Testis (tissue), 3 donors: ENCODE data around the gene PLSCR4. TPM values are rescaled to one million over a fixed set of nuclear protein-coding genes. Genes with fewer than 3 reads are reported as not detected.

Source experiments
- DNase-seq: peaks from one replicate; pipeline ENCODE4 v3.0.0-alpha.2; 2019
- H3K27ac ChIP-seq, 2 donors: fragments of 200-600 bp; sonication (generic); one replicate each; pipeline ENCODE4 v1.5.1; 2019
- H3K27me3 ChIP-seq: fragments of 200-600 bp; sonication (generic); one replicate; pipeline ENCODE4 v1.5.1; 2019
- H3K36me3 ChIP-seq: fragments of 200-600 bp; sonication (generic); one replicate; pipeline ENCODE4 v1.5.1; 2017; ENCODE audit warnings: low read depth; ENCODE audit errors: missing control alignments
- H3K4me1 ChIP-seq: fragments of 200-600 bp; sonication (generic); one replicate; pipeline ENCODE4 v1.5.1; 2019
- H3K4me3 ChIP-seq, 2 donors: fragments of 200-600 bp; sonication (generic); one replicate each; pipeline ENCODE4 v1.5.1; 2017 to 2019
- H3K9me3 ChIP-seq: fragments of 200-600 bp; sonication (generic); one replicate; pipeline ENCODE4 v1.5.1; 2017
- POLR2A ChIP-seq: fragments of 450-650 bp; IDR thresholded peaks from one replicate; pipeline ENCODE4 v1.6.1; 2017; ENCODE audit warnings: antibody characterized with exemption, mild to moderate bottlenecking, moderate library complexity
- WGBS, 2 donors: methylation state at CpG; one replicate each; pipeline ENCODE4 v1.1.5; 2018; 5-methylcytosine and 5-hydroxymethylcytosine counted together
- intact Hi-C: fragments of 100-400 bp; cut with DNase I; formaldehyde crosslinking; loops from one replicate; pipeline ENCODE4 v1.15.1; 2023; ENCODE audit warnings: low total_unique reads
- polyA plus RNA-seq: library from polyadenylated mRNA; stranded (reverse); fragments of 350-450 nt; fragmentation: Illumina TruSeq; extraction: RNeasy Lipid Tissue Mini Kit (QIAGEN cat#74804); gene quantifications from one replicate; pipeline ENCODE4 v1.2.3, GENCODE V29; 2014; ENCODE audit warnings: low read depth, low replicate concordance; ENCODE audit not compliant: insufficient read depth
- total RNA-seq, 2 donors: library from RNA; depleted of rRNA; stranded (reverse); fragments of >200 nt; gene quantifications; one replicate each; pipeline ENCODE4 v1.2.3, GENCODE V29; 2016
- TF ChIP-seq, protein P1 (sequence below), 3 experiments: fragments of 450-650 bp in 2 of 3; fragments of 200-600 bp in 1 of 3; sonication (generic) in 1 of 3; IDR thresholded peaks; one replicate each; pipeline ENCODE4 v1.5.1; 2016 to 2019; ENCODE audit warnings: antibody characterized with exemption in 3 of 3, mild to moderate bottlenecking in 2 of 3, moderate library complexity in 1 of 3

The PLSCR4 gene
- total and polyA plus RNA-seq, 3 donors from 2014 or later = 42.5 to 96.3 (median 89.1) TPM

GRCh38 chr3:146152834-146153233 lies 98.1 kb downstream of the PLSCR4 start:
- Histone ChIP-seq H3K4me1 (no peaks in the 10 kb centered on the region), H3K27me3 (no peaks in the 10 kb centered on the region), H3K36me3 (no peaks in the 10 kb centered on the region), H3K4me3 (no peak overlapping the region), H3K9me3 (no peaks in the 10 kb centered on the region), H3K27ac (no peak overlapping the region)
- no peak for TF ChIP-seq POLR2A
- TF ChIP-seq, protein P1, sequence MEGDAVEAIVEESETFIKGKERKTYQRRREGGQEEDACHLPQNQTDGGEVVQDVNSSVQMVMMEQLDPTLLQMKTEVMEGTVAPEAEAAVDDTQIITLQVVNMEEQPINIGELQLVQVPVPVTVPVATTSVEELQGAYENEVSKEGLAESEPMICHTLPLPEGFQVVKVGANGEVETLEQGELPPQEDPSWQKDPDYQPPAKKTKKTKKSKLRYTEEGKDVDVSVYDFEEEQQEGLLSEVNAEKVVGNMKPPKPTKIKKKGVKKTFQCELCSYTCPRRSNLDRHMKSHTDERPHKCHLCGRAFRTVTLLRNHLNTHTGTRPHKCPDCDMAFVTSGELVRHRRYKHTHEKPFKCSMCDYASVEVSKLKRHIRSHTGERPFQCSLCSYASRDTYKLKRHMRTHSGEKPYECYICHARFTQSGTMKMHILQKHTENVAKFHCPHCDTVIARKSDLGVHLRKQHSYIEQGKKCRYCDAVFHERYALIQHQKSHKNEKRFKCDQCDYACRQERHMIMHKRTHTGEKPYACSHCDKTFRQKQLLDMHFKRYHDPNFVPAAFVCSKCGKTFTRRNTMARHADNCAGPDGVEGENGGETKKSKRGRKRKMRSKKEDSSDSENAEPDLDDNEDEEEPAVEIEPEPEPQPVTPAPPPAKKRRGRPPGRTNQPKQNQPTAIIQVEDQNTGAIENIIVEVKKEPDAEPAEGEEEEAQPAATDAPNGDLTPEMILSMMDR (IDR thresholded peaks at IDR 0.05) = no peak
- 57 to 71% methylated on average over 6 of the region's 6 CpGs for WGBS, 2 donors
- no peak for DNase-seq
- intact Hi-C loops = no loop called here

- H3K9me3 ChIP-seq = no peaks in the 10 kb centered on the region
- 87 to 93% methylated on average over 1 of the region's 1 CpG for WGBS, 2 donors
- H3K27ac ChIP-seq = no peak overlapping the region
- DNase-seq = no peak
- no peaks in the 10 kb centered on the region for H3K36me3 ChIP-seq
- H3K4me1 ChIP-seq = no peaks in the 10 kb centered on the region
- no peaks in the 10 kb centered on the region for H3K27me3 ChIP-seq
- no peak overlapping the region for H3K4me3 ChIP-seq
- TF ChIP-seq, protein P1 (IDR thresholded peaks at IDR 0.05) = no peak
- TF ChIP-seq POLR2A = no peak
- intact Hi-C loops = no loop called here
These were observed 102.4 kb downstream of the PLSCR4 start for GRCh38 chr3:146148468-146148931.

GRCh38 chr3:146145642-146146041 lies 105.3 kb downstream of the PLSCR4 start:
- Histone ChIP-seq H3K4me1 (no peaks in the 10 kb centered on the region), H3K27me3 (no peaks in the 10 kb centered on the region), H3K36me3 (no peaks in the 10 kb centered on the region), H3K4me3 (no peak overlapping the region), H3K9me3 (no peaks in the 10 kb centered on the region), H3K27ac (no peak overlapping the region)
- WGBS, 2 donors = 89 to 93% methylated on average over 1 of the region's 1 CpG
- DNase-seq = no peak
- no peak for TF ChIP-seq POLR2A
- TF ChIP-seq, protein P1 (IDR thresholded peaks at IDR 0.05) = no peak
- intact Hi-C loops = no loop called here

GRCh38 chr3:146142757-146143156 lies 108.1 kb downstream of the PLSCR4 start:
- intact Hi-C loops = no loop called here
- H3K36me3 ChIP-seq = no peaks in the 10 kb centered on the region
- no peak overlapping the region for H3K4me3 ChIP-seq
- H3K27me3 ChIP-seq = no peaks in the 10 kb centered on the region
- no peaks in the 10 kb centered on the region for H3K9me3 ChIP-seq
- DNase-seq = no peak
- no peaks in the 10 kb centered on the region for H3K4me1 ChIP-seq
- no peak overlapping the region for H3K27ac ChIP-seq
- TF ChIP-seq, protein P1 (IDR thresholded peaks at IDR 0.05) = no peak
- no peak for TF ChIP-seq POLR2A
- WGBS, 2 donors = 53 to 54% methylated on average over 3 of the region's 3 CpGs

Other genes starting within 250 kb of the PLSCR4 start
- 10 to 100 TPM; 13.4 to 20.9 TPM for gene PLOD2, start 89.9 kb downstream of the PLSCR4 start, total RNA-seq
- 9.9 TPM for gene PLOD2, start 89.9 kb downstream of the PLSCR4 start, polyA plus RNA-seq
- 1 to 10 TPM; 6.5 to 9.4 TPM for gene PLSCR2, start 218.5 kb upstream of the PLSCR4 start, total RNA-seq
- 34.8 TPM for gene PLSCR2, start 218.5 kb upstream of the PLSCR4 start, polyA plus RNA-seq